KMS-11 (cell line): Measurements from ENCODE around the gene SLC25A4.

Experiments
- H2AFZ ChIP-seq: fragments of 200-600 bp; sonication (generic); 2 replicates; pipeline ENCODE4 v1.6.1; 2016; ENCODE audit warnings: antibody characterized with exemption, mixed run types, low read depth
- H3K27ac ChIP-seq: fragments of 200-600 bp; sonication (generic); 2 replicates; pipeline ENCODE4 v1.6.1; 2016; ENCODE audit warnings: mild to moderate bottlenecking, mixed run types
- H3K27me3 ChIP-seq: fragments of 200-600 bp; sonication (generic); 2 replicates; pipeline ENCODE4 v1.6.1; 2017; ENCODE audit warnings: mild to moderate bottlenecking, low read depth, mixed run types, moderate library complexity; ENCODE audit not compliant: insufficient read depth
- H3K36me3 ChIP-seq: fragments of 200-600 bp; sonication (generic); 2 replicates; pipeline ENCODE4 v1.6.1; 2017; ENCODE audit warnings: mild to moderate bottlenecking, mixed run types; ENCODE audit not compliant: insufficient read depth
- H3K4me1 ChIP-seq: fragments of 200-600 bp; sonication (generic); 2 replicates; pipeline ENCODE4 v1.6.1; 2016; ENCODE audit warnings: mild to moderate bottlenecking, low read depth, mixed run types; ENCODE audit not compliant: poor library complexity, severe bottlenecking
- H3K4me2 ChIP-seq: fragments of 200-600 bp; sonication (generic); 2 replicates; pipeline ENCODE4 v1.7.0; 2016; ENCODE audit warnings: mild to moderate bottlenecking, mixed run types
- H3K4me3 ChIP-seq: fragments of 200-600 bp; sonication (generic); IDR thresholded peaks from 2 replicates; pipeline ENCODE4 v1.6.1; 2017; ENCODE audit warnings: low read depth, low read length, mixed read lengths; ENCODE audit not compliant: insufficient read depth
- H3K79me2 ChIP-seq: fragments of 200-600 bp; sonication (generic); 2 replicates; pipeline ENCODE4 v1.6.1; 2016; ENCODE audit warnings: low read depth, mixed run types; ENCODE audit not compliant: insufficient read depth
- H3K9ac ChIP-seq: fragments of 200-600 bp; sonication (generic); 2 replicates; pipeline ENCODE4 v1.6.1; 2016; ENCODE audit warnings: mild to moderate bottlenecking, mixed run types
- H4K20me1 ChIP-seq: fragments of 200-600 bp; sonication (generic); 2 replicates; pipeline ENCODE4 v1.6.1; 2016; ENCODE audit warnings: mild to moderate bottlenecking, mixed run types; ENCODE audit not compliant: insufficient read depth
- TF ChIP-seq, protein P1 (sequence below): fragments of 200-600 bp; sonication (generic); conservative IDR thresholded peaks from 2 replicates; pipeline ENCODE4 v1.6.1; 2017; ENCODE audit warnings: low read depth, mild to moderate bottlenecking, antibody characterized with exemption, low read length, moderate library complexity, mixed read lengths

The SLC25A4 gene

DNA sequence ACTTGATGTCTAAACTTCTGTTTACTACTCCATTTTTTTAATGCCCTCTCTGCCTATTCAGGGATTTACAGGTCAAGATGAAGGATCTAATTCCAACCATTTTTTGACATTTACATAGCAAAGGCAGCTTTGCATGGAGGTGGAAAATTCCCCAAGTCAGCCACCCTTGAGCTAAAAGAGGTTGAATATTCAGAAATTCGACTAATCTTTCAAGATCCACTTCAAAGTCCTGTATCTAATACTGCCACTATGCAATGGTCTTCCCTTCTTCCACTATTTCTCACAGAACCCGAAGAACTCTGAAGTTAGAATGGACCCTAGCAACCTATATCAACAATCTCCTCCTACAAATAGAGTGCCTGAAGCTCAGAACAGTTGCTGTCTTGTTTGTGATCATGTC lies 39.2 kb downstream of the SLC25A4 start:
- Histone ChIP-seq H3K4me1 (peaks cover 7% of the 10 kb centered on the region), H3K36me3 (no peaks in the 10 kb centered on the region), H3K27me3 (no peaks in the 10 kb centered on the region), H3K4me2 (no peak overlapping the region), H3K9ac (no peak overlapping the region), H3K27ac (no peak overlapping the region), H3K4me3 (no peak overlapping the region), H3K79me2 (peaks cover 35% of the 10 kb centered on the region; the same call in 1 of the 2 replicates), H2AFZ (no peak overlapping the region), H4K20me1 (0 out of 2 replicates have a peak, but pooled peaks cover 4% of the 10 kb centered on the region)
- TF ChIP-seq, protein P1, sequence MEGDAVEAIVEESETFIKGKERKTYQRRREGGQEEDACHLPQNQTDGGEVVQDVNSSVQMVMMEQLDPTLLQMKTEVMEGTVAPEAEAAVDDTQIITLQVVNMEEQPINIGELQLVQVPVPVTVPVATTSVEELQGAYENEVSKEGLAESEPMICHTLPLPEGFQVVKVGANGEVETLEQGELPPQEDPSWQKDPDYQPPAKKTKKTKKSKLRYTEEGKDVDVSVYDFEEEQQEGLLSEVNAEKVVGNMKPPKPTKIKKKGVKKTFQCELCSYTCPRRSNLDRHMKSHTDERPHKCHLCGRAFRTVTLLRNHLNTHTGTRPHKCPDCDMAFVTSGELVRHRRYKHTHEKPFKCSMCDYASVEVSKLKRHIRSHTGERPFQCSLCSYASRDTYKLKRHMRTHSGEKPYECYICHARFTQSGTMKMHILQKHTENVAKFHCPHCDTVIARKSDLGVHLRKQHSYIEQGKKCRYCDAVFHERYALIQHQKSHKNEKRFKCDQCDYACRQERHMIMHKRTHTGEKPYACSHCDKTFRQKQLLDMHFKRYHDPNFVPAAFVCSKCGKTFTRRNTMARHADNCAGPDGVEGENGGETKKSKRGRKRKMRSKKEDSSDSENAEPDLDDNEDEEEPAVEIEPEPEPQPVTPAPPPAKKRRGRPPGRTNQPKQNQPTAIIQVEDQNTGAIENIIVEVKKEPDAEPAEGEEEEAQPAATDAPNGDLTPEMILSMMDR = no peak

DNA sequence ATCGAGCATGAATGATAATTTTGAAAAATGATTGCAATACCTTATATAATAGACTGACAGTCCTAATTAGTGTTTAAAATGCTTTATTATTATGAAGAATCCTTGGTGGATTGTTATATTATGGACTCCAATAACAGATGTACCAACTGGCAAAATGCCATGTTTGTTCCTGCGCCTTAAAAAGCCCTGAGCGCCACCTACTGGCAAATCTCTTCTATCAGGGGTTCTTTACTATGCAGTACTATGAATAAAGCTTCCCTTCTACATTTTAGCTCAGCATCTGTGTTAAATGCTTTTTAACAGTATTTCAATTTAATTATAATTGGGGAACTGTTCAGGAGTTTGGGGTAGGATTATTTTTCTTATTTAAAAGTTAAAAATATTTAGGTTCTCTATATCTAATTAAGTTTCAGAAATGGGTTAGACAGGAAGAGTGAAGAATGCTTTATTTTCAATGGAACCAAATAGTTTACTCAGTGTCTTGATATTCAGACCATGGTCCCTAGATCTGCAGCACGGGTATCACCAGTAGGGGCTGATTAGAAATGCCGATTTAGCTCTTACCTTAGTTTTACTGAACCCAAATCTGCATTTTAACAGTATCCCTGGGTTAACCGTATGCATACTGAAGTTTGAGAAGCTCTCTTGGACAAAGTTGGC lies 40.7 kb downstream of the SLC25A4 start:
- H3K4me2 ChIP-seq = no peak overlapping the region
- no peak overlapping the region for H2AFZ ChIP-seq
- H3K79me2 ChIP-seq = peaks cover 39% of the 10 kb centered on the region; the same call in 1 of the 2 replicates
- 0 out of 2 replicates have a peak, but pooled peaks cover 4% of the 10 kb centered on the region for H4K20me1 ChIP-seq
- TF ChIP-seq, protein P1 = peak; percentile 91
- no peaks in the 10 kb centered on the region for H3K36me3 ChIP-seq
- H3K4me1 ChIP-seq = peaks cover 7% of the 10 kb centered on the region
- no peaks in the 10 kb centered on the region for H3K27me3 ChIP-seq
- no peak overlapping the region for H3K9ac ChIP-seq
- no peak overlapping the region for H3K27ac ChIP-seq
- H3K4me3 ChIP-seq = no peak overlapping the region

DNA sequence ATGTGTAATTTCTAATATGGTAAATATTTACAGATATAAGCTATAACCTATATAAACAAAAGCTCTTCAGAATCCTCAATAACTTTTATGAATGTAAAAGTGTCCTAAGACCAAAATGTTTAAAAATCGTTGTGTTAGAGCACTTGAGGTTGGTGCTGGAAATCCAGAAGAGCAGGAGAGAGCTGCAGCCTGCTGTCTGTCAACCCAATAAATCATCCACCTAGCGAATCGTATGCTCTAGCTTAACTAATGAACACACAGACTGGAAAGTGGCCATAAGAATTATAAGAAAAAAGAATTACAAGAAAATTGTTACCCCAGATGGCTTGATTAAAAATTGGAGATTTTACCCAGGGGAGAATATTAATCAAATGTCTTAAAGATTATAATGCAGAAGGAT lies 43.7 kb downstream of the SLC25A4 start:
- Histone ChIP-seq H3K27me3 (no peaks in the 10 kb centered on the region), H3K4me1 (peaks cover 7% of the 10 kb centered on the region), H3K4me2 (no peak overlapping the region), H4K20me1 (0 out of 2 replicates have a peak, but pooled peaks cover 4% of the 10 kb centered on the region), H3K36me3 (0 out of 2 replicates have a peak, but pooled peaks cover 5% of the 10 kb centered on the region), H3K79me2 (peaks cover 39% of the 10 kb centered on the region; the same call in 1 of the 2 replicates), H3K9ac (no peak overlapping the region), H3K4me3 (no peak overlapping the region), H2AFZ (no peak overlapping the region), H3K27ac (no peak overlapping the region)
- TF ChIP-seq, protein P1 = no peak

DNA sequence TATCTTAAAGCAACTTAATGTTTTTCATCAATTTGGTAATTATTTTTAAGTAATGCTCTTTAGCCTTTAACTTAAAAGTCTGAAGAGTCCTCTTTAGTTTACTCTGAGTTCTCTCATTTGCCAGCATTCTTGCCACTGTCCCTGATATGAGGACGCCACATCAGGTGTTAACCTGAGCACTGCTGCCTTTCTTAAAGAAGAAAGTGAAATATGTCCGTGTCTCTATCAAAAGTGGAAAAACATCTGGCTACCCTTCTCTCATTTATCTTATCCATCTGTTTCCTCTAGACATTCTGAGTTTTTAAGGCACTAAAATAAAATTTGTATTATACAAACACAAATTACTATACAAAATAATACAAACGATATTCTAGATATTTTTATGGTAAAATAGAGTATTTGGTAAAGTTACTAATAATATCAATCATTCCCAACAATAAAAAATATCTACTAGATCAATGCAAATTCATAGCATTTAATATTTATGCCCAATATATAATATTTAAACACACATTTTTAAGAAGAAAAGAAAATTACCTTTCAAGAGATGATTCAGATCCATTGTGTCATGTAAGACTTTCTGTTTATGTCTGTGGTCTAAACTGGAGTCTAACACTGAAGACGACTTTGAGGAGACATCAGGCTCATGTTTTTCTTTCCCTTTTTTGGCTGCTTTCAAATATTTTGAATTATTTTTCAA lies 46.7 kb downstream of the SLC25A4 start:
- no peak overlapping the region for H3K4me2 ChIP-seq
- H3K79me2 ChIP-seq = peaks cover 26% of the 10 kb centered on the region; the same call in 1 of the 2 replicates
- no peak overlapping the region for H3K4me3 ChIP-seq
- H4K20me1 ChIP-seq = no peaks in the 10 kb centered on the region
- no peak overlapping the region for H2AFZ ChIP-seq
- H3K27me3 ChIP-seq = no peaks in the 10 kb centered on the region
- peaks cover 8% of the 10 kb centered on the region for H3K4me1 ChIP-seq
- H3K9ac ChIP-seq = no peak overlapping the region
- H3K27ac ChIP-seq = no peak overlapping the region
- TF ChIP-seq, protein P1 = no peak
- H3K36me3 ChIP-seq = 0 out of 2 replicates have a peak, but pooled peaks cover 5% of the 10 kb centered on the region
